NCI-H524 treated with DMSO at 0.1 percent for 48 hours (cell line): Measurements from ENCODE around the gene CHRNB1.
A peak's percentile ranks its signal among the peaks of the same experiment; 100 is the strongest.
"Not testable (repeated sequence)": the region's sequence is repeated elsewhere in the genome, so short reads cannot be mapped to it uniquely, and the experiment has no call there.

Experiments
- DNase-seq: peaks from one replicate; lab custom pipeline; 2025; lab: John Stamatoyannopoulos, UW

Gene CHRNB1

GRCh38 chr17:7468804-7469389, 24.0 kb downstream of the CHRNB1 start:
- DNase-seq: no peak

DNA sequence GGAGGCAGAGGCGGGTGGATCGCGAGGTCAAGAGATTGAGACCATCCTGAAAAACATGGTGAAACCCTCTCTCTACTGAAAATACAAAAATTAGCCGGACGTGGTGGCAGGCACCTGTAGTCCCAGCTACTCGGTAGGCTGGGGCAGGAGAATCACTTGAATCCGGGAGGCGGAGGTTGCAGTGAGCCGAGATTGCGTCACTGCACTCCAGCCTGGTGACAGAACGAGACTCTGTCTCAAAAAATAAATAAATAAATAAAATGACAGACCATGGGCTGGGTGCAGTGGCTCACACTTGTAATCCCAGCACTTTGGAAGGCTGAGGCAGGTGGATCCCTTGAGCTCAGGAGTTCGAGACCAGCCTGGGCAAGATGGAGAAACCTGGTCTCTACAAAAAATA, 25.0 kb downstream of the CHRNB1 start:
- not testable (repeated sequence) for DNase-seq

DNA sequence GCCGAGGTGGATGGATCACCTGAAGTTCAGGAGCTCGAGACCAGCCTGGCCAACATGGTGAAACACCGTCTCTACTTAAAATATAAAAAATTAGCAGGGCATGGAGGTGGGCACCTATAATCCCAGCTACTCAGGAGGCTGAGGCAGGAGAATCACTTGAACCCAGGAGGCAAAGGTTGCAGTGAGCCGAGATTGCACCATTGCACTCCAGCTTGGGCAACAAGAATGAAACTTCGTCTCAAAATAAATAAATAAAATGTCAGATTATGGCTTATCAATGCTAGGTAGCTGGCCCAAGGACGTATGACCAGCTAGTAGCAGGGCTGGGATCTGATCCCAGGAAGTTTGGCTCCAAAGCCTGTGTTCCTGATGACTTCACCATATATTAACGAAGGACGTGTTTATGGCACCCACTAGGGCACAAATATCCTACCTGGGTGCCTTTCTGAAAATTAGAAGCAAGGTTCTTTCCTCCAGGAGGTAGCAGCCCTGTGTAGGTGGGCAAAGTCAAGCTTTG, 25.7 kb downstream of the CHRNB1 start:
- not testable (repeated sequence) for DNase-seq

GRCh38 chr17:7471729-7472128, 26.9 kb downstream of the CHRNB1 start:
- DNase-seq: no peak

DNA sequence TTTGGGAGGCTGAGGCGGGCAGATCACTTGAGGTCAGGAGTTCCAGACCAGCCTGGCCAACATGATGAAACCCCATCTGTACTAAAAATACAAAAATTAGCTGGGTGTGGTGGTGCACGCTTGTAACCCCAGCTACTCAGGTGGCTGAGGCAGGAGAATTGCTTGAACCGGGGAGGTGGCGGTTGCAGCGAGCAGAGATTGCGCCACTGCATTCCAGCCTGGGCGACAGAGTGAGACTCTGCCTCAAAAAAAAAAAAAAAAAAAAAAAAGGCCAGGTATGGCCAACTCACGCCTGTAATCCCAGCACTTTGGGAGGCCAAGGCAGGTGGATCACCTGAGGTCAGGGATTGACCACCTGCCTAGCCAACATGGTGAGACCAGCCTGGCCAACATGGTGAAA, 29.9 kb downstream of the CHRNB1 start:
- not testable (repeated sequence) for DNase-seq

DNA sequence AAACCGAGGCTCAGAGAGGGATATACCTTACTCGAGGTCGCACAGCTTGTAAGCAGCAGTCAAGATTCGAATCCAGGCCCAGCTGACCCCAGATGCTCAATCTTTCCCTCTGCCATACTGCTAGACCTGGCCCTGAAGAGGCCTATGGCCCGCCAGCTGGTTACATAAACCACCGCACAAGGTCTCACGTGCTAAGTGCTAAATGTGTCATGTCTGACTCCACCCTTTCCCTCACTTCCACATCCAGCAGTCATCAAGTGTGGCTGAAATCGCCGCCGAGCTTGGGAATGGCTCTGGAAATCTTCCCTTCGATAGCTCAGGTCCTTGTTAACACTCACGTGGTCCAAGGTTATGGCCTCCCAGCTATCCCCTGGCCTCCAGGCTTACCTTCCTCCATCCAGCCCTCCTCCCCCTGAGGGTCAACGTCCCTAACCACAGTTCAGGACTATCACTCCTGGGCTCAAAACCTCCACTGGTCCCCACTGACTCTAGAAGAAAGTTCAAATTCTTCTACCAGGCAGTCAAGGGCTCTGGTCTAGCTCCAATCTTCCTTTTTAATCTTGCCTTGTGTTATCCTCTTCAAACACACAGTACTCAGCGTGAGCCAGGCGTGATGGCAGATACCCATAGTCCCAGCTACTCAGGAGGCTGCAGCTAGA, 31.0 kb downstream of the CHRNB1 start:
- no peak for DNase-seq

DNA sequence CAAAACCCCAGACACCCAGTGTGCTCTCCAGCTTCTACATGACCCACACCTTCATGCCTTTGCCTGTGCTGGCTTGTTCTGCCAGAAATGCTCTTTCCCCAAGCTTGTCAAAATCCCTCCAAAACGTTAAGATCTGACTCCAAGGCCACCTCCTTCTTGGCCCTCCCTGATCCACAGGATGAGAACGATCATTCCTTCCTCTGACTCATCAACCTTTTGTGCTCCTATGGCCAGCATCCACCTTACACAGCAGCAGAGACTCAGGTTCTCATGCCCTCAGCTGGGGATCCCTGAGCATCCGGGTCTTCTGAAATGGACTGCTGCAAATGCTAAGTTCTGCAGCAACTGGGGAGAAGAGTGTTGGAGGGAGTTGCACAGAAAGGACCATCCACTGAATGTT, 31.6 kb downstream of the CHRNB1 start:
- no peak for DNase-seq

DNA sequence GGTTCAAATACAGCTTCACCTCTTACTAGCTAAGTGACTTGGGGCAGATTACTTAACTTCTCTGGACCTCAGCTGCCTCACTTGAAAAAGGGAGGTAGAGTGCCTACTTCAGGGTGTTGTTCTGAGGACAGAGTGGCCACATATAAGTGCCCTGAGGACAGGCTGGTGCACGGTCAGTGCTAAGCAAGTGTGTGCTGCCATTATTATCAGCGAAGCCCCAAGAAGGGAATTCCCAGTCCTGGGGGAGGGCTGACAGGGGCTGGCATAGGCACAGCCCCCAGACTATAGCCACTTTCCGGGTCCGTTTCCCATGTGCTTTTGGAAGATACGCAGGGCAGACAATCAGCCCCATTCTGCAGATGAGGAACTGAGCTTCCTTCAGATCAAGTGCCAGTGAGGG, 32.1 kb downstream of the CHRNB1 start:
- DNase-seq: no peak

DNA sequence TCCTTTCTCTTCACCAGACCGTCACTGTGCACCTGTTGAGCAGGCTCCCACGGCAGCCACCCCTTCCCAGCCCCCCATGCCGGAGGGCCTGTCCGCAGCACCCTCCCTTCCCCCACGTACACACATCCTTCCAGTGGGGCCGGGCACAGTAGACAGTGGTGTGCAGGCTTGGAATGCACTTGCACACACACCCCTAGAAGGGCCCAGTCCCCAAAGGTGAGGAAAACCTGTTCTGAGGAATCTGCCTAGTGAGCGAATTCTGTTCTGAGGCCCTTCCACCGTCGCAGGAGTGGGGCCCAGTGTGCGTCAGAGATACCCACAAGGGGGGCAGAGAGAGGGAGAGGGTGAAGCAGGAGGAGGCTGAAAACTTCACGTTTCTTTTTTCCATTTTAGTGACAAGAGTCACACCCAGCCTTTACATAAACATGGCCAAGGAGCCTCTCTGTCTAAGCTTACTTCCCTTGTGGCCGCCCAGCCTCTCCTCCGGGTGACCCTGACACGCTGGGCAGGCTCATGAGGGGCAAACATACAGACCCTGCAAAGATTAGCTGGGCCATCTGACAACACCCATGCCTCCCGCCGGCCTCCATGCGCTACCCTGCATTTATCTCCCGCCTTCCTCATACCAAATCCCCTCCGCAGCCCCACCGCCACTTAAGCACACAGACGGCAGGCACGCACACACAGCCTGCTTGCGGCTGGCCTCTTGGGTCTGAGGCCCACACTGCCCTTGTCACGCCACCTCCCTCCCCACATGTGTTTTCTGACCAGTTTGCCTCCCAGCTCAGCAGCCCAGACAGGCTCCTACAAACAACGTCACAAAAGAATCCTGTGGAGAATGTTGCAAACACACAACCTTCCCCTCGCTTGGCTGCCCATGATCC, 32.8 kb downstream of the CHRNB1 start:
- no peak for DNase-seq

- DNase-seq: no peak
Observed at GRCh38 chr17:7478276-7479212, 33.7 kb downstream of the CHRNB1 start.

- no peak for DNase-seq
Observed at GRCh38 chr17:7479213-7480088, 34.6 kb downstream of the CHRNB1 start, which contains the start of gene ZBTB4. Gene ZBTB4, minus strand, starts transcription at chr17:7479631. Its CDS starts 12,830 bp downstream, at chr17:7466801.

GRCh38 chr17:7480089-7480384, 35.2 kb downstream of the CHRNB1 start:
- no peak for DNase-seq

GRCh38 chr17:7481275-7481674, 36.4 kb downstream of the CHRNB1 start, which contains the start of gene SLC35G6:
Gene SLC35G6, plus strand, starts transcription at chr17:7481446. Its CDS starts 71 bp downstream, at chr17:7481517.
- not testable (repeated sequence) for DNase-seq

DNA sequence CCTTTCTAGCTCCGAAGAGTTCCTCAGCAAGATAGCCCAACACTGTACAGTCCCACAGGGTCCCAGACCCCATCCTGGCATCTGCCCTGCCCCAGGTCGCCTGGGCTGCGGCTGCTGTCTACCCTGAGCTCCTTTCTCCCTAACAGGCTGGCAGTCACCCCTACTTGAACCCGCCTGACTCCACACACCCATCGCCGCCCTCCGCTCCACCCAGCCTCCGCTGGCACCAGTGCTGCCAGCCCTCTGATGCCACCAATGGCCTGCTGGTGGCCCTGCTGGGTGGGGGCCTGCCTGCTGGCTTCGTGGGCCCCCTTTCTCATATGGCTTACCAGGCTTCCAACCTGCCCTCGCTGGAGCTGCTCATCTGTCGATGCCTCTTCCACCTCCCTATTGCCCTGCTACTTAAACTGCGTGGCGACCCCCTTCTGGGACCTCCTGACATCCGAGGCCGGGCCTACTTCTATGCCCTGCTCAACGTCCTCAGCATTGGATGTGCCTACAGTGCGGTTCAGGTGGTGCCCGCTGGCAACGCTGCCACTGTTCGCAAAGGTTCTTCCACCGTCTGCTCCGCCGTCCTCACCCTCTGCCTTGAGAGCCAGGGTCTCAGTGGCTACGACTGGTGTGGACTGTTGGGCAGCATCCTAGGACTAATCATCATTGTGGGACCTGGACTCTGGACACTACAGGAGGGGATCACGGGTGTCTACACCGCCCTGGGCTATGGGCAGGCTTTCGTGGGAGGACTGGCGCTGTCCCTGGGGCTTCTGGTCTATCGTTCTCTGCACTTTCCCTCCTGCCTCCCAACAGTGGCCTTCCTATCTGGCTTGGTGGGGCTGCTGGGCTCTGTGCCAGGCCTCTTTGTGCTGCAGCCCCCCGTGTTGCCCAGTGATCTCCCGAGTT, 37.2 kb downstream of the CHRNB1 start:
- not testable (repeated sequence) for DNase-seq

DNA sequence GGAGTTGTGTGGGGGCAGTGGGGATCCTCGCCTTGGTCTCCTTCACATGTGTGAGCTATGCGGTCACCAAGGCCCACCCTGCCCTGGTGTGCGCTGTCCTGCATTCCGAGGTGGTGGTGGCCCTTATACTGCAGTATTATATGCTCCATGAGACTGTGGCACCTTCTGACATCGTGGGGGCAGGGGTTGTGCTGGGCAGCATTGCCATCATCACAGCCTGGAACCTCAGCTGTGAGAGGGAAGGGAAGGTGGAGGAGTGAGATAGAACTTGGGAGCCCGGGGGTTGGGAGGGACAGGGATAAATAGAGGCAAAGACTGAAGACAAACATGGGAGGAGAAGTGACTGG, 37.9 kb downstream of the CHRNB1 start:
- not testable (repeated sequence) for DNase-seq

- peak; percentile 20 for DNase-seq
Observed at GRCh38 chr17:7483255-7484066, 38.6 kb downstream of the CHRNB1 start.

DNA sequence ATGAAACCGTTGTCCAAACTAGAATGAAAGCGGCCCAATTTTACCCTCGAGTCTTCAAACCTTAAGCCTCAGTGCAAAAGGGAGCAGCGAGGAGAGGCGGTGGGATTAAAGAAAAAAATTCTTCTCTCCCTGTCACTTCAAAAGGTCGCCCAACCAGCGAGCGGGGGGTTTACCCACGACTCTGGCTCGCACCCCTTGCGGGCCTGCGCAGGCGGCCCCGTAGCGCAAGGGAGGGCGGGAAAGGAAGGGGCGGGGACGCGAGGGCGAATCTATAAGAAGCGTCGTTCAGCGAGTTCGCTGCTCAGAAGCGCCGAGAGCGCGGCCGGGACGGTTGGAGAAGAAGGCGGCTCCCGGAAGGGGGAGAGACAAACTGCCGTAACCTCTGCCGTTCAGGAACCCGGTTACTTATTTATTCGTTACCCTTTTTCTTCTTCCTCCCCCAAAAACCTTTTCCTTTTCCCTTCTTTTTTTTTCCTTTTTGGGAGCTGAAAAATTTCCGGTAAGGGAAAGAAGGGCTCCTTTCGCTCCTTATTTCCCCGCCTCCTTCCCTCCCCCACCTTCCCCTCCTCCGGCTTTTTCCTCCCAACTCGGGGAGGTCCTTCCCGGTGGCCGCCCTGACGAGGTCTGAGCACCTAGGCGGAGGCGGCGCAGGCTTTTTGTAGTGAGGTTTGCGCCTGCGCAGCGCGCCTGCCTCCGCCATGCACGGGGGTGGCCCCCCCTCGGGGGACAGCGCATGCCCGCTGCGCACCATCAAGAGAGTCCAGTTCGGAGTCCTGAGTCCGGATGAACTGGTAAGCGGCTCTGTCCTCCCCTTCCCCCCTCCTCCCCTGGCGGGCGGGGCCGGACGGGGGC, 39.4 kb downstream of the CHRNB1 start, which contains the start of gene POLR2A:
POLR2A (plus strand) TSS at position 300 of the 852 bp plus-strand sequence.
- DNase-seq: peak; percentile 39

DNA sequence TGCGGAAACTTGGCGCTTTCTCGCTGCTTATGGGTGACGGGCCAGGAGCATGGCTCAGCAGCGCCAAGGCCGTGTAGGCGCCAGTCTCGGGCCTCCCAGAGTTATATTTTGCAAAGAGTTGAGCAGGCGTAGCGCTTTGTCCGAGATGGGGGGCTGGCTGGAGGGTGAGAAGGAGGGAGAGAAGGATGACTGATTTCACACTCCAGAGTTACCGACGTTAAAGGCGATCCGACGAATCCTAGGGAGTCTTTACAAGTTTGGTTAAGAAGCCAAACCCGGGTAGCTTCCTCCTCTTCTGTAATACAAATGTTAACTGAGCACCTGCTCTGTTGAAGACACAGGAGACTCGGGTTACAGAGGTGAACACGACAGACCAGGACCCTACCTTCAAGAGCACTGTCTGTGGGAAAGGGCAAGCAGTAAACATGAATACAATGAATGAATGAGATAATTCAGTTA, 40.1 kb downstream of the CHRNB1 start:
- no peak for DNase-seq
